ENCODE results near the gene GPHN.

- TF ChIP-seq RXRA (IDR thresholded peaks at IDR 0.05; ENCODE audit: insufficient read depth, low read depth, low read length), result no peak
- TF ChIP-seq, protein P1, sequence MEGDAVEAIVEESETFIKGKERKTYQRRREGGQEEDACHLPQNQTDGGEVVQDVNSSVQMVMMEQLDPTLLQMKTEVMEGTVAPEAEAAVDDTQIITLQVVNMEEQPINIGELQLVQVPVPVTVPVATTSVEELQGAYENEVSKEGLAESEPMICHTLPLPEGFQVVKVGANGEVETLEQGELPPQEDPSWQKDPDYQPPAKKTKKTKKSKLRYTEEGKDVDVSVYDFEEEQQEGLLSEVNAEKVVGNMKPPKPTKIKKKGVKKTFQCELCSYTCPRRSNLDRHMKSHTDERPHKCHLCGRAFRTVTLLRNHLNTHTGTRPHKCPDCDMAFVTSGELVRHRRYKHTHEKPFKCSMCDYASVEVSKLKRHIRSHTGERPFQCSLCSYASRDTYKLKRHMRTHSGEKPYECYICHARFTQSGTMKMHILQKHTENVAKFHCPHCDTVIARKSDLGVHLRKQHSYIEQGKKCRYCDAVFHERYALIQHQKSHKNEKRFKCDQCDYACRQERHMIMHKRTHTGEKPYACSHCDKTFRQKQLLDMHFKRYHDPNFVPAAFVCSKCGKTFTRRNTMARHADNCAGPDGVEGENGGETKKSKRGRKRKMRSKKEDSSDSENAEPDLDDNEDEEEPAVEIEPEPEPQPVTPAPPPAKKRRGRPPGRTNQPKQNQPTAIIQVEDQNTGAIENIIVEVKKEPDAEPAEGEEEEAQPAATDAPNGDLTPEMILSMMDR (IDR thresholded peaks at IDR 0.05; ENCODE audit: control extremely low read depth in 1 of 3, insufficient read depth in 1 of 3, low read depth in 1 of 3, low read length in 3 of 3), result no peak
- TF ChIP-seq TCF12 (IDR thresholded peaks at IDR 0.05; ENCODE audit: low read depth, low read length), result no peak
- TF ChIP-seq TEAD4 (IDR thresholded peaks at IDR 0.05; ENCODE audit: low read depth, low read length), result no peak
Measured at GRCh38 chr14:66464261-66464660, 43.7 kb upstream of the GPHN start.

All from H1 (cell line).